Stimulated activated CD4-positive, alpha-beta T cell treated with anti-CD3 and anti-CD28 coated beads, Interleukin-1b, Interleukin-23, amount 100 ng/mL, for 24 hours (primary cell): ENCODE results near the gene RGPD3.
"Not testable (repeated sequence)": the region's sequence is repeated elsewhere in the genome, so short reads cannot be mapped to it uniquely, and the experiment has no call there.

Experiments used
- DNase-seq, 4 experiments: peaks; one replicate each; pipeline ENCODE4 v3.0.0-alpha.2; 2020; ENCODE audit warnings: low read depth in 4 of 4, low spot score in 1 of 4

The RGPD3 gene

GRCh38 chr2:106486551-106487385 lies 18.6 kb upstream of the RGPD3 start, which contains the start of gene CD8B2:
TSS of gene CD8B2 (plus strand) at chr2:106487364. CDS start at chr2:106487427, 63 bp downstream.
- not testable (repeated sequence) for DNase-seq

- not testable (repeated sequence) for DNase-seq
Observed at GRCh38 chr2:106479563-106479962, 11.3 kb upstream of the RGPD3 start.

- DNase-seq = not testable (repeated sequence)
Observed at GRCh38 chr2:106477647-106478046, 9.4 kb upstream of the RGPD3 start.

GRCh38 chr2:106470658-106471057 lies 2.4 kb upstream of the RGPD3 start:
- DNase-seq = peak in 3 of 4 experiments; percentile 25 to 33 (median 29)

- DNase-seq = not testable (repeated sequence)
Observed at GRCh38 chr2:106467516-106467915, 697 bp downstream of the RGPD3 start.

GRCh38 chr2:106461882-106462281 lies 6.3 kb downstream of the RGPD3 start:
- DNase-seq = peak in 1 of 4 experiments; percentile 1

GRCh38 chr2:106390680-106391079 lies 77.5 kb downstream of the RGPD3 start:
- DNase-seq = not testable (repeated sequence)

GRCh38 chr2:106388814-106389410 lies 79.3 kb downstream of the RGPD3 start:
- not testable (repeated sequence) for DNase-seq

GRCh38 chr2:106384548-106384947 lies 83.7 kb downstream of the RGPD3 start:
- not testable (repeated sequence) for DNase-seq

- not testable (repeated sequence) for DNase-seq
Observed at GRCh38 chr2:106381867-106382266, 86.3 kb downstream of the RGPD3 start.

GRCh38 chr2:106379567-106379966 lies 88.6 kb downstream of the RGPD3 start:
- not testable (repeated sequence) for DNase-seq

- DNase-seq = not testable (repeated sequence)
Observed at GRCh38 chr2:106369182-106369581, 99.0 kb downstream of the RGPD3 start.

GRCh38 chr2:106366204-106366885 lies 101.9 kb downstream of the RGPD3 start:
- no peak for DNase-seq

GRCh38 chr2:106363791-106364190 lies 104.4 kb downstream of the RGPD3 start:
- DNase-seq = no peak

- DNase-seq = no peak
Observed at GRCh38 chr2:106362789-106363188, 105.4 kb downstream of the RGPD3 start.

- DNase-seq = no peak
Observed at GRCh38 chr2:106359512-106359911, 108.7 kb downstream of the RGPD3 start.

GRCh38 chr2:106358521-106358920 lies 109.7 kb downstream of the RGPD3 start:
- DNase-seq = no peak

- no peak for DNase-seq
Observed at GRCh38 chr2:106358081-106358480, 110.1 kb downstream of the RGPD3 start.

GRCh38 chr2:106356291-106356690 lies 111.9 kb downstream of the RGPD3 start:
- no peak for DNase-seq

- no peak for DNase-seq
Observed at GRCh38 chr2:106353676-106354075, 114.5 kb downstream of the RGPD3 start.

- DNase-seq = no peak
Observed at GRCh38 chr2:106350980-106351379, 117.2 kb downstream of the RGPD3 start.

GRCh38 chr2:106344302-106344701 lies 123.9 kb downstream of the RGPD3 start:
- no peak for DNase-seq
